Testis (tissue), 5 donors: Measurements from ENCODE around the gene HOXC12. TPM values are rescaled to one million over a fixed set of nuclear protein-coding genes. Genes with fewer than 3 reads are reported as not detected.

Experiments used
- DNase-seq: peaks from one replicate; pipeline ENCODE4 v3.0.0-alpha.2; 2019
- H3K27ac ChIP-seq, 2 donors: fragments of 200-600 bp; sonication (generic); one replicate each; pipeline ENCODE4 v1.5.1; 2019
- H3K27me3 ChIP-seq: fragments of 200-600 bp; sonication (generic); one replicate; pipeline ENCODE4 v1.5.1; 2019
- H3K36me3 ChIP-seq: fragments of 200-600 bp; sonication (generic); one replicate; pipeline ENCODE4 v1.5.1; 2017; ENCODE audit warnings: low read depth; ENCODE audit errors: missing control alignments
- H3K4me1 ChIP-seq: fragments of 200-600 bp; sonication (generic); one replicate; pipeline ENCODE4 v1.5.1; 2019
- H3K4me3 ChIP-seq, 2 donors: fragments of 200-600 bp; sonication (generic); one replicate each; pipeline ENCODE4 v1.5.1; 2017 to 2019
- H3K9me3 ChIP-seq: fragments of 200-600 bp; sonication (generic); one replicate; pipeline ENCODE4 v1.5.1; 2017
- CTCF ChIP-seq, 3 experiments: fragments of 450-650 bp in 2 of 3; fragments of 200-600 bp in 1 of 3; sonication (generic) in 1 of 3; IDR thresholded peaks; one replicate each; pipeline ENCODE4 v1.5.1; 2016 to 2019; ENCODE audit warnings: antibody characterized with exemption in 3 of 3, mild to moderate bottlenecking in 2 of 3, moderate library complexity in 1 of 3
- POLR2A ChIP-seq: fragments of 450-650 bp; IDR thresholded peaks from one replicate; pipeline ENCODE4 v1.6.1; 2017; ENCODE audit warnings: antibody characterized with exemption, mild to moderate bottlenecking, moderate library complexity
- WGBS, 2 donors: methylation state at CpG; one replicate each; pipeline ENCODE4 v1.1.5; 2018; 5-methylcytosine and 5-hydroxymethylcytosine counted together
- intact Hi-C: fragments of 100-400 bp; cut with DNase I; formaldehyde crosslinking; loops from one replicate; pipeline ENCODE4 v1.15.1; 2023; ENCODE audit warnings: low total_unique reads
- long read RNA-seq, 2 donors: transcript quantifications; one replicate each; lab custom pipeline, GENCODE V29; 2026
- polyA plus RNA-seq: library from polyadenylated mRNA; stranded (reverse); fragments of 350-450 nt; fragmentation: Illumina TruSeq; extraction: RNeasy Lipid Tissue Mini Kit (QIAGEN cat#74804); gene quantifications from one replicate; pipeline ENCODE4 v1.2.3, GENCODE V29; 2014; ENCODE audit warnings: low read depth, low replicate concordance; ENCODE audit not compliant: insufficient read depth
- total RNA-seq, 2 donors: library from RNA; depleted of rRNA; stranded (reverse); fragments of >200 nt; gene quantifications; one replicate each; pipeline ENCODE4 v1.2.3, GENCODE V29; 2016

Gene HOXC12
- under 1 TPM in 1 of 2 donors, not detected in 1; 0.06 TPM for total RNA-seq
- not detected for polyA plus RNA-seq
- long read RNA-seq, donor 1 = 0 reads
- long read RNA-seq, donor 2 = 0 reads

GRCh38 chr12:53954694-53955035 lies at the start of gene HOXC12:
TSS of gene HOXC12 (plus strand) at chr12:53954903. CDS start at chr12:53954930, 27 bp downstream.
- Histone ChIP-seq H3K36me3 (no peaks in the 10 kb centered on the region), H3K4me1 (peaks cover 11% of the 10 kb centered on the region), H3K27ac (no peak within 1 kb of the TSS), H3K9me3 (no peaks in the 10 kb centered on the region), H3K27me3 (no peaks in the 10 kb centered on the region), H3K4me3 (peak within 1 kb of the TSS in 1 of 2 donors; percentile 12)
- 4 to 5% methylated on average over 15 to 20 of the region's 20 CpGs for WGBS, 2 donors
- no peak for DNase-seq
- TF ChIP-seq POLR2A (no peak), CTCF (IDR thresholded peaks at IDR 0.05) (no peak)
- intact Hi-C loops = no loop called here

GRCh38 chr12:53907103-53907502 lies 47.6 kb upstream of the HOXC12 start:
- no peaks in the 10 kb centered on the region for H3K36me3 ChIP-seq
- DNase-seq = no peak
- TF ChIP-seq POLR2A (no peak), CTCF (IDR thresholded peaks at IDR 0.05) (no peak)
- H3K27me3 ChIP-seq = no peaks in the 10 kb centered on the region
- 88 to 92% methylated on average over 3 of the region's 3 CpGs for WGBS, 2 donors
- no peaks in the 10 kb centered on the region for H3K9me3 ChIP-seq
- H3K27ac ChIP-seq = no peak overlapping the region
- intact Hi-C loops = no loop called here
- H3K4me1 ChIP-seq = no peaks in the 10 kb centered on the region
- H3K4me3 ChIP-seq = no peak overlapping the region

- Histone ChIP-seq H3K27ac (no peak overlapping the region), H3K27me3 (no peaks in the 10 kb centered on the region), H3K9me3 (no peaks in the 10 kb centered on the region), H3K4me1 (no peaks in the 10 kb centered on the region), H3K4me3 (no peak overlapping the region), H3K36me3 (no peaks in the 10 kb centered on the region)
- no peak for DNase-seq
- TF ChIP-seq POLR2A (no peak), CTCF (IDR thresholded peaks at IDR 0.05) (no peak)
- 76 to 83% methylated on average over 5 of the region's 5 CpGs for WGBS, 2 donors
- intact Hi-C loops = no loop called here
Measured at GRCh38 chr12:53916788-53917655, 37.7 kb upstream of the HOXC12 start.

GRCh38 chr12:53924521-53925405 lies 29.9 kb upstream of the HOXC12 start:
- intact Hi-C loops = no loop called here
- DNase-seq = no peak
- Histone ChIP-seq H3K4me1 (no peaks in the 10 kb centered on the region), H3K27me3 (no peaks in the 10 kb centered on the region), H3K4me3 (no peak overlapping the region), H3K36me3 (no peaks in the 10 kb centered on the region), H3K27ac (no peak overlapping the region), H3K9me3 (no peaks in the 10 kb centered on the region)
- TF ChIP-seq CTCF (IDR thresholded peaks at IDR 0.05) (no peak), POLR2A (no peak)
- 49 to 69% methylated on average over 2 of the region's 2 CpGs for WGBS, 2 donors
